HG02759 (cell line): ENCODE results near the gene RIPOR2.
A peak's percentile ranks its signal among the peaks of the same experiment; 100 is the strongest.
"Not testable (repeated sequence)": the region's sequence is repeated elsewhere in the genome, so short reads cannot be mapped to it uniquely, and the experiment has no call there.

Experiments used
- ATAC-seq: cut with Tn5 transposase; IDR thresholded peaks from one replicate; pipeline ENCODE4 v1.9.1; 2021; ENCODE audit warnings: mild to moderate bottlenecking, moderate library complexity; ENCODE audit not compliant: unreplicated experiment

Gene RIPOR2

DNA sequence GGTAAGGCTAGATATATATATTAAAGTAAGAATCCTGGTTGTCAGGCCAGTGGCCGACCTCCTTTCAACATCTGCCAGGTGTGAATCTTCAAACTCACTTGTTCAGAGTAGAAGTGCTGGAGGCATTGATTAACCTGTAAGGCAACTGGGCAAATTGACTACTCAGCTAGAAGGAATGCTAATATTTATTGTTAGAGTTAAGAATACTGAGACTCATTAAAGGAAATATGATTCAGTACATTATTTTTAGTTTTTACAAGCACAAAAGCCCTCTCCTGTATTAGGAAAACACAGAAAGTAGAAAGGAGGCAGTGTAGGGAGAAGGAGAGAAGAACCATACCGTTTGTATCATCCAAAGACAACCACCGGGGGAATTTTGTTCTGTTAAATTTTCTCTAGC lies 53.5 kb downstream of the RIPOR2 start:
- no peak for ATAC-seq

GRCh38 chr6:24881376-24881775 lies 54.4 kb downstream of the RIPOR2 start:
- ATAC-seq = no peak

GRCh38 chr6:24880451-24880850 lies 55.3 kb downstream of the RIPOR2 start:
- no peak for ATAC-seq

DNA sequence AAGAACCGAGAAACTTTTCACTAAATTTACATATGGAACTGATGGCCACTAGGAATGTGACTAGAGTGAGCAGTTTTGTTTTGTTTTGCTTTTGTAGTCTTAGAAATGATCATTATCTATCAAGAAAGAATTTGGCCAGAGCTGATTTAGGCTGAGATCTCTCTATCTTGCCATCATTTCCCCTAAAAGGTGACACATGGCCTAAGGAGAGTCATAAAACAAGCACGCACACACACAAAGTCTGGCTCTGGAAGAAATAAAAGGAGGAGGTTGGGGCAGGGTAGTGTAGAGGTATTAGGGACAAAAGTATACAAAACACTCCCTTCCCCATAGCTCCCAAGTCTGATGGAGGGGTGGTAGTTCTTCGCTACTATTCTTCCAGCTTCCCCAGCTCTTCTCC lies 56.4 kb downstream of the RIPOR2 start:
- ATAC-seq = no peak

- ATAC-seq = not testable (repeated sequence)
Observed at GRCh38 chr6:24877747-24878146, 58.0 kb downstream of the RIPOR2 start.

DNA sequence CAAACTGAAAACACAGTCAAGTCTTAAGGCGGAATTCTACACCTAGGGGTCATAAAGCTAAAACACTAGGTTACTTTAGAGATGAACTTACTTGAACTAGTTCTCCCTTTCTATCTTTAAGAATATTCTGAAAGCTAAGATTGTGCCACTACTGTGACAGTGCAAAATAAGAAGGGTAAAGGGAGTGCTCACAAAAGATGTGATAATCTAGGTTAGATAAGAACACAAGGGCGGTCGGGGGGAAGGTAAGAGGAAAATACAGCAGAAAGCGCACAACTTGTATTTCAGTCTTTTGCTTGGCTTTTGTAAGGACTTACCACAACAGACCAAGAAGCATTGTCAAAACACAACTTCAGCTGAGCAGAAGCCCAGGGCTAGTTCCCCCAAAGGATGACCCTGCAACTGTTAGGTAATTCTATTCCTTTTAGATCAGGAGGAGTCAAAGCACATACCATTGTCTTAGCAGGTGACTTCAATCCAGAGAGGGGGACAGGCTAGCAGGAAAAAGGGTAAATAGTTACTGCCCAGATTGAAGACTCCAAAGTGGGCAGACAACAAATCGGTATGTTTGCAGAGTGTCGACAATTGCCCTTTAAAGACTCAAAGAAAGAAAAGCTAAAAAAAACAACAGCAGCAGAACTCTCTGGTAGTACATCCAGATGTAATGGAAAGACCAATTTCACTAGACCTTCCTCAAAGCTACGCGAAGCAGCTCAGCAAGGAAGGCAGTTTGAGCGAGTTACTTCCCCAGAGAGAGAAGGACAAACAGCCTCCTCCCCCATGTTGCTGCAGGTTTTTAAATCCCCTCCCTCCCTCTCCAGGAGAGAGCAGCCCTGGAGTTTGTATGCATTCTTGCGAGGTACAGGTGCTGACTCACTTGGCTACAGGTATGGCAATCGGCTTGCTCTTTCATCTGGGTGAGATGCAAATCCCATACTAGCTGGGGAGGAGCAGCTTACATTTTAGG lies 59.0 kb downstream of the RIPOR2 start:
- ATAC-seq = no peak

DNA sequence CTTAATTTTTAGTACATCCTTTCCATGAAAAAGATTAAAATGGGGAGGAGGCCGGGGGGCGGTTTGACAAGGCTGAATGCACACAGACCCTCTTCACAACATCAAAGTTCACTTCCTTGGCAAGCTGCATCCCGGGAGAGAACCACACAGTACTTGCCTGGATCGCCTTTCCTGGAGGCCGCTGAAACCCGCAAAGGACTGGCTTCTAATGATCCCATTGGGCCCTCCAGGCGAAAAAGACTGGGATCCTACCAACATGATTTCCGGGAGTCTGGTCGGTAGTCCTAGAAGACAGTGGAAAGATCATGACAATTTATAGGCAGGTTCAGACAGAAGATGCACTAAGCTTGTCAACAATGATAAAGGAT lies 60.2 kb downstream of the RIPOR2 start:
- ATAC-seq = no peak

- no peak for ATAC-seq
Observed at GRCh38 chr6:24874776-24875533, 60.8 kb downstream of the RIPOR2 start.

GRCh38 chr6:24874128-24874527 lies 61.6 kb downstream of the RIPOR2 start:
- ATAC-seq = no peak

DNA sequence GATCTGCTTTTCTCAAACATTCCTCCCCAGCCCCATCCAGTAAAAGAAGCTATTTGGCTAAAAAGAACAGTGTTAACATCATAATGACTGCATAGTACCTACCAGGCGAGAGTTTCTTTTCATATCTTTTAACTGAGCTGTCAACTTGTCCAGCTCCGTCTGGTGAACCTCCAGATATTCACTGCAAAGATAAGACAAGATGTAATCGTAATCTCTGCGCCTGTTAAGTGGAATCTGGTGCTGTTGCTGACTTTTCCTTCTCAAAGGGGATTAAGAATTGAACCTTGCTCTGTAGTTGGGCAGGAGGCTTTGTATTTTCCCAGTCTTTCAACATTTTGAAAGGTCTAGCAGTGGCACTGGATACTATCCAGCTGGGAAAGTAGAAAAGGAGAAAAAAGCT lies 63.0 kb downstream of the RIPOR2 start:
- no peak for ATAC-seq

DNA sequence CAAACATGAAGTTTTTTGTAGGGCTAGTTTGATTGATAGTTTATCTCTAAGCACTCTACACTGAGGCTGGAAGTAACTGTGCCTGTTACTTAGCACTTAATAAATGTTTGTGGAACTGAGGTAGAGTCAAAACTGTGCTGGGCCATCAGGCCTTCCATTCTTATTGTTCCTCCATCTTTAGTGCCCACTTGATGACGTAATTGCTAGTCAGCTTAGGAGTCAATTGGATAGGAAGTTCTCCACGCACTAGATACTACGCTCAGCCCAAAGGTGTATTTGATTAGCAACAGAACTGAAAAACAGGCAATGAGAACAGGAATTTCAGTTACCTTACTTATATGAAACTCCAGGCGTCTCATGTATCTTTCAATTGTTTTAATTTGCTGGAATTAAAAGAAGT lies 67.0 kb downstream of the RIPOR2 start:
- ATAC-seq = no peak

- no peak for ATAC-seq
Observed at GRCh38 chr6:24867104-24867703, 68.6 kb downstream of the RIPOR2 start.

GRCh38 chr6:24865161-24865560 lies 70.6 kb downstream of the RIPOR2 start:
- ATAC-seq = no peak

GRCh38 chr6:24864343-24864742 lies 71.4 kb downstream of the RIPOR2 start:
- ATAC-seq = no peak

DNA sequence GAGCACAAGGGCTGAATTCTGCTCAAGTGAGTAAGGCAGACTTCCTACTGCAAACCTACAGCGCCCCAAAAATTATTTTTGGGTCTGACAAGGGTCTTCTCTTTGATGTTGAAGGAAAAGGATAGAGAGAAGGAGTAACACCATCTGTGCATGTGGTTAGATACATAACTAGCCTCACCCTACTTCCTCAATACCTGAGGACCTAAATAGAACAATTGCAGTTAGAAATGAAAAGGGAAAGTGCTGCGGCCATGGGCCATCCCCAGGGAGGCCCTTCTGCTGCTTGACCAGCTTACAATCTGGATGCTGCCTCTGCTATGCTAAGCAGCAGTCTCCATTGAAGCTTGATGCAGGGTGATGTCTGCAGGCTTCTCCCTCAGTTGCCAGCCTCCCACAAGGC lies 73.8 kb downstream of the RIPOR2 start:
- ATAC-seq = peak; percentile 82

DNA sequence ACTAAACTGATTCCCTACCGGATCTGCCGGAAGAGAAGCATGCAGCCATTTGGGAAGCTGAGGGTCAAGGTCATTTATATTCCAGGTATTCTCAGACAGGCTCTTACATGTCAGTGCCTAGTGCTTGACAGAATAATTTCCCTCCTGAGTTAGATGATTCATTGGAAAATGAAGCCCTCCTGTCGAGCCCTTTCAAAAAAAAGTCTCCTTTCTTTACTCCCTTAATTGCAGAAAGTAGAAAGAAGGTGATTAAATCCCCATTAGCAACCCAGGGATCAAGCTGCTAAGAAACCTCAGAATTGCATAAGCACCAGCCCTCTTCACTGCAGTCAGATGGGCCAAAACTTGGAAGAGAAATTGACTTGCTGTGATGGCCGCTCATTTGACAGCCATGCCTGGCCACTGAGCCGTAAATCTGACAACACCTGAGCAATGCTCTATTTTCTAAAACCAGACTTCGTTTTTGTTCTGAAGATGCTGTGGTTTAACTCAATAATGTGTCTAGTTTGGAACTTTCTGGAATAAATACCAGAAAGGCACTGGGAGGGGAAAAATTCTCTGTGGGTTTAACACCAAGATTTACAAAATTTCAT lies 76.1 kb downstream of the RIPOR2 start:
- ATAC-seq = no peak

DNA sequence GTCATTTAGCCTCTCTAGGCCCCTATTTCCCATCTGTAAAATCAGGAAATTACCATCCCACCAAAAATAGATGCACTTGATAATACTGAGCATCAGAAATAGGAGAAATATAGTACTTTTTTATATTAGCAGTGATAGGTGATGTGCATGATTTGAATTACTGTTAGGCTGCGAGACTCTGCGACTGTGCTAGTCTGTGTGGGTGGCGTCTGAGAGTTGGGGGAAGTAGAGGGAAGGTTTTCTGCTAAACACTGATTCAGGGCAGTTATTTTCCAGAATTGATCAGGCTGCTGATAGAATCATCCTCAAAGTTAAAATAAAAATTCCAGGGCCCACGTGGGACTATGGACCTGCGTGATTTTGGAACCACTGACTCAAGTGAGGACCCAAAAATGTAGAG lies 76.6 kb downstream of the RIPOR2 start:
- no peak for ATAC-seq

DNA sequence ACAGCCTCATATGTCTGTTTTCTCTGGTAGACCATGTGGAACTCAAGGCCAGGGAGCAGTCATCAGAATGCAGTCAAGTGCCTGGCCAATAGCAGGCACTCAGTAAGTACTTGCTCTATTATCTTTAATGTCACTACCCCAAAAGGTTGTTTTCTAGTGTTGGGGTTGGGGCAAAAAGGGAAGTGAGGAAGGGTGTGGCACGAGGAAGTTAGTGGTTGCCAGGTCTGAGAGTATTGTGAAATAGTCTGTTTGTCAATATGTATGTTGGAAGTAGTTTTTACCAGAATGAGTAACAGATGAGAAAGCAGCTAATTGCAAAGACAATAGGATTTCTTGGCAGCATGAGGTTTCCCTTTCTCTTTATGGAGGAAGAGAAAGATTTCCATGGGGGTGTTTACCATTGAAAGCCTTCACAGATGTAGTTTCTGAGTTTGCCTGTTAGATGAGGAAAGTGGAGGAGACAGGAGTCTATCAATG lies 77.5 kb downstream of the RIPOR2 start:
- peak; percentile 66 for ATAC-seq

- no peak for ATAC-seq
Observed at GRCh38 chr6:24856901-24857670, 78.7 kb downstream of the RIPOR2 start.

GRCh38 chr6:24856246-24856599 lies 79.5 kb downstream of the RIPOR2 start:
- ATAC-seq = no peak
